ENCODE data around the gene BICC1. TPM values are rescaled to one million over a fixed set of nuclear protein-coding genes. Genes with fewer than 3 reads are reported as not detected.

Gene BICC1
- total RNA-seq, 1 experiment from 2014 or later, result 118 TPM

GRCh38 chr10:58782876-58783851 lies 270.5 kb downstream of the BICC1 start:
- TF ChIP-seq CTCF (IDR thresholded peaks at IDR 0.05; ENCODE audit: insufficient read depth in 1 of 2, low read depth in 1 of 2, low read length in 1 of 2, severe bottlenecking in 1 of 2, unreplicated experiment in 1 of 2), result peak in 1 of 2 experiments; percentile 8
- Mint-ChIP-seq H3K4me1 (ENCODE audit: low read depth, unreplicated experiment) (peaks cover 32% of the 10 kb centered on the region), H3K27me3 (ENCODE audit: insufficient read depth, unreplicated experiment) (no peaks in the 10 kb centered on the region), H3K27ac (ENCODE audit: unreplicated experiment) (peak overlapping the region; percentile 60), H3K36me3 (ENCODE audit: insufficient read depth, unreplicated experiment) (peaks cover 16% of the 10 kb centered on the region), H3K9me3 (ENCODE audit: unreplicated experiment) (no peaks in the 10 kb centered on the region), H3K4me3 (ENCODE audit: unreplicated experiment) (peak overlapping the region; percentile 10)
- no peak overlapping the region for H3K4me3 ChIP-seq (ENCODE audit: low read depth, low read length)
- BruUV-seq (replicated peaks), result no TSS peak
- H3K9me3 ChIP-seq, result no peaks in the 10 kb centered on the region
- ChIA-PET CTCF (interaction anchor here (0.8 to 2.6 kb wide), 6 partner anchors 27 to 797 kb away, joined by 3 to 6 read pairs (median 4); no protein-coding TSS in a partner anchor), POLR2A (interaction anchor here (0.6 kb wide), 2 partner anchors 142 to 451 kb away, joined by 3 to 6 read pairs; no protein-coding TSS in a partner anchor)
- peaks cover 2% of the 10 kb centered on the region; the same call in 1 of the 2 replicates for H3K36me3 ChIP-seq (ENCODE audit: control insufficient read depth, insufficient read depth, low read length)
- intact Hi-C loops (cut with micrococcal nuclease; ENCODE audit: unreplicated experiment), result loop anchor here (1.0 to 2.0 kb wide), 12 partner anchors 28 to 839 kb away; no protein-coding TSS in a partner anchor
- peak; percentile 61 to 64 for DNase-seq
- no peaks in the 10 kb centered on the region for H3K27me3 ChIP-seq (replicated peaks; ENCODE audit: control insufficient read depth, insufficient read depth, low read length)
- H3K4me1 ChIP-seq, result peaks cover 31% of the 10 kb centered on the region

- no TSS peak for BruUV-seq (replicated peaks)
- H3K9me3 Mint-ChIP-seq (ENCODE audit: unreplicated experiment), result no peaks in the 10 kb centered on the region
- no peak for DNase-seq
- no peaks in the 10 kb centered on the region for H3K27me3 Mint-ChIP-seq (ENCODE audit: insufficient read depth, unreplicated experiment)
- no peak overlapping the region for H3K4me3 Mint-ChIP-seq (ENCODE audit: unreplicated experiment)
- Histone ChIP-seq H3K4me1 (peaks cover 31% of the 10 kb centered on the region), H3K36me3 (ENCODE audit: control insufficient read depth, insufficient read depth, low read length) (peaks cover 2% of the 10 kb centered on the region; the same call in 1 of the 2 replicates), H3K27me3 (replicated peaks; ENCODE audit: control insufficient read depth, insufficient read depth, low read length) (no peaks in the 10 kb centered on the region), H3K9me3 (no peaks in the 10 kb centered on the region), H3K4me3 (ENCODE audit: low read depth, low read length) (no peak overlapping the region)
- CTCF ChIA-PET, result no interaction called here
- no peak for TF ChIP-seq CTCF (IDR thresholded peaks at IDR 0.05; ENCODE audit: insufficient read depth in 1 of 2, low read depth in 1 of 2, low read length in 1 of 2, severe bottlenecking in 1 of 2, unreplicated experiment in 1 of 2)
- POLR2A ChIA-PET, result no interaction called here
- peaks cover 32% of the 10 kb centered on the region for H3K4me1 Mint-ChIP-seq (ENCODE audit: low read depth, unreplicated experiment)
- intact Hi-C loops (cut with micrococcal nuclease; ENCODE audit: unreplicated experiment), result no loop called here
- no peak overlapping the region for H3K27ac Mint-ChIP-seq (ENCODE audit: unreplicated experiment)
- H3K36me3 Mint-ChIP-seq (ENCODE audit: insufficient read depth, unreplicated experiment), result peaks cover 25% of the 10 kb centered on the region
These were observed 271.7 kb downstream of the BICC1 start for GRCh38 chr10:58784361-58784760.

GRCh38 chr10:58785354-58785753 lies 272.7 kb downstream of the BICC1 start:
- CTCF ChIA-PET, result no interaction called here
- H3K9me3 ChIP-seq, result no peaks in the 10 kb centered on the region
- DNase-seq, result no peak
- Mint-ChIP-seq H3K27me3 (ENCODE audit: insufficient read depth, unreplicated experiment) (no peaks in the 10 kb centered on the region), H3K9me3 (ENCODE audit: unreplicated experiment) (no peaks in the 10 kb centered on the region), H3K4me3 (ENCODE audit: unreplicated experiment) (no peak overlapping the region), H3K36me3 (ENCODE audit: insufficient read depth, unreplicated experiment) (peaks cover 35% of the 10 kb centered on the region), H3K27ac (ENCODE audit: unreplicated experiment) (no peak overlapping the region), H3K4me1 (ENCODE audit: low read depth, unreplicated experiment) (peaks cover 32% of the 10 kb centered on the region)
- peaks cover 31% of the 10 kb centered on the region for H3K4me1 ChIP-seq
- POLR2A ChIA-PET, result no interaction called here
- intact Hi-C loops (cut with micrococcal nuclease; ENCODE audit: unreplicated experiment), result no loop called here
- H3K27me3 ChIP-seq (replicated peaks; ENCODE audit: control insufficient read depth, insufficient read depth, low read length), result no peaks in the 10 kb centered on the region
- H3K4me3 ChIP-seq (ENCODE audit: low read depth, low read length), result no peak overlapping the region
- TF ChIP-seq CTCF (IDR thresholded peaks at IDR 0.05; ENCODE audit: insufficient read depth in 1 of 2, low read depth in 1 of 2, low read length in 1 of 2, severe bottlenecking in 1 of 2, unreplicated experiment in 1 of 2), result no peak
- no TSS peak for BruUV-seq (replicated peaks)
- peaks cover 2% of the 10 kb centered on the region; the same call in 1 of the 2 replicates for H3K36me3 ChIP-seq (ENCODE audit: control insufficient read depth, insufficient read depth, low read length)
